HepG2 (cell line): ENCODE measurements around the gene SEPHS1. TPM values are rescaled to one million over a fixed set of nuclear protein-coding genes. Genes with fewer than 3 reads are reported as not detected.

Experiments used
- ATAC-seq: fragments of 200-7000 bp; cut with Tn5 transposase; 3 replicates; pipeline ENCODE4 v1.9.1; 2020; ENCODE audit warnings: mild to moderate bottlenecking, moderate library complexity
- BruUV-seq: library from RNA; stranded (reverse); fragments of 400-500 nt; replicated peaks from 2 replicates; lab custom pipeline; 2021; lab: Mats Ljungman, UMichigan
- CTCF ChIA-PET: fragments of 300-600 bp; formaldehyde crosslinking; extraction: SDS; loops from one replicate; lab custom pipeline; 2021; ENCODE audit warnings: low total read pairs, inconsistent platforms, low intra/inter-chr PET ratio; lab: Yijun Ruan, JAX
- POLR2A ChIA-PET: fragments of 350-600 bp; sonication (Branson Sonifier 250); formaldehyde crosslinking; loops from one replicate; lab custom pipeline; 2020; ENCODE audit warnings: antibody characterized with exemption, inconsistent platforms; lab: Yijun Ruan, JAX
- DNase-seq: peaks from one replicate; pipeline ENCODE4 v3.0.0-alpha.2; 2015; ENCODE audit warnings: low spot score
- FAIRE-seq: peaks from 3 replicates; lab custom pipeline; 2011; peaks lifted over from hg19 to GRCh38; lab: Jason Lieb, UNC
- H2AFZ ChIP-seq: one replicate; pipeline ENCODE4 v1.6.1; 2011; ENCODE audit warnings: low read length, inconsistent platforms
- H3K27ac ChIP-seq: fragments of 300-600 bp; 3 replicates; pipeline ENCODE4 v1.8.0; 2011; ENCODE audit warnings: mixed run types, mild to moderate bottlenecking, mixed read lengths, low read length, inconsistent platforms; ENCODE audit not compliant: insufficient read depth; ENCODE audit errors: extremely low read length
- H3K27me3 ChIP-seq, 2 experiments: fragments of 200-600 bp in 1 of 2; 2 replicates in 1 of 2; 3 replicates in 1 of 2; pipeline versions ENCODE4 v1.6.0 to v1.8.0; 2011; ENCODE audit warnings: low read length in 2 of 2, mild to moderate bottlenecking in 2 of 2, moderate library complexity in 2 of 2, inconsistent platforms in 1 of 2; ENCODE audit not compliant: insufficient read depth in 2 of 2, control insufficient read depth in 1 of 2
- H3K36me3 ChIP-seq, 2 experiments: fragments of 200-600 bp in 1 of 2; replicated peaks in 1 of 2; 2 replicates in 1 of 2; 3 replicates in 1 of 2; pipeline versions ENCODE4 v1.5.1 to v1.8.0; 2011; ENCODE audit warnings: low read length in 2 of 2, inconsistent platforms in 1 of 2; ENCODE audit not compliant: insufficient read depth in 2 of 2, control insufficient read depth in 1 of 2
- H3K4me1 ChIP-seq: 2 replicates; pipeline ENCODE4 v1.5.1; 2012; ENCODE audit warnings: low read length, inconsistent platforms; ENCODE audit not compliant: insufficient read depth
- H3K4me2 ChIP-seq: 2 replicates; pipeline ENCODE4 v1.6.0; 2011; ENCODE audit warnings: low read depth, low read length, inconsistent platforms
- H3K4me3 ChIP-seq, 3 experiments: fragments of 200-600 bp in 1 of 3; sonication (generic), shearing (Covaris generic) in 1 of 3; replicated peaks in 1 of 3; 2 replicates each; pipeline ENCODE4 v1.5.1; 2011 to 2016; ENCODE audit warnings: low read length in 3 of 3, inconsistent platforms in 2 of 3, low read depth in 2 of 3, mild to moderate bottlenecking in 2 of 3, control low read depth in 1 of 3, mixed read lengths in 1 of 3; ENCODE audit not compliant: insufficient read depth in 1 of 3
- H3K79me2 ChIP-seq: one replicate; pipeline ENCODE4 v1.6.1; 2011; ENCODE audit warnings: low read length, inconsistent platforms; ENCODE audit not compliant: insufficient read depth
- H3K9ac ChIP-seq: 2 replicates; pipeline ENCODE4 v1.6.0; 2011; ENCODE audit warnings: mild to moderate bottlenecking, low read depth, low read length, inconsistent platforms; ENCODE audit not compliant: insufficient read depth
- H3K9me3 ChIP-seq: 2 replicates; pipeline ENCODE4 v1.5.1; 2012; ENCODE audit warnings: mild to moderate bottlenecking, low read length
- H4K20me1 ChIP-seq: 2 replicates; pipeline ENCODE4 v1.6.0; 2011; ENCODE audit warnings: inconsistent platforms, mild to moderate bottlenecking, low read length, moderate library complexity; ENCODE audit not compliant: insufficient read depth
- CSRNP1 ChIP-seq: sonication (generic); formaldehyde crosslinking; IDR thresholded peaks from 2 replicates; pipeline ENCODE4 v1.8.1; 2023; ENCODE audit warnings: mild to moderate bottlenecking, missing genetic modification reagents
- FOXP4 ChIP-seq: sonication (generic); formaldehyde crosslinking; IDR thresholded peaks from 2 replicates; pipeline ENCODE4 v1.4.0; 2020; ENCODE audit warnings: missing genetic modification reagents
- IKZF1 ChIP-seq: fragments of 450-650 bp; IDR thresholded peaks from 2 replicates; pipeline ENCODE4 v1.7.1; 2016
- LBX2 ChIP-seq: sonication (generic); formaldehyde crosslinking; IDR thresholded peaks from 2 replicates; pipeline ENCODE4 v1.5.0; 2020; ENCODE audit warnings: missing genetic modification reagents, mild to moderate bottlenecking, borderline replicate concordance
- MEIS1 ChIP-seq: sonication (generic); formaldehyde crosslinking; IDR thresholded peaks from 2 replicates; pipeline ENCODE4 v1.9.0; 2021; ENCODE audit warnings: mild to moderate bottlenecking, missing genetic modification reagents, moderate library complexity, borderline replicate concordance
- NBN ChIP-seq: fragments of 450-650 bp; conservative IDR thresholded peaks from 2 replicates; pipeline ENCODE4 v1.6.1; 2017
- SKI ChIP-seq: fragments of 450-650 bp; IDR thresholded peaks from one replicate; pipeline ENCODE4 v1.6.1; 2018; ENCODE audit warnings: mild to moderate bottlenecking; ENCODE audit not compliant: partially characterized antibody
- ZMYM2 ChIP-seq: sonication (generic); formaldehyde crosslinking; IDR thresholded peaks from 2 replicates; pipeline ENCODE4 v1.8.0; 2022; ENCODE audit warnings: mild to moderate bottlenecking, missing genetic modification reagents
- ZNF639 ChIP-seq: conservative IDR thresholded peaks from 2 replicates; pipeline ENCODE4 v1.6.1; 2018; ENCODE audit warnings: missing genetic modification reagents
- ZNF691 ChIP-seq: sonication (generic); formaldehyde crosslinking; IDR thresholded peaks from 2 replicates; pipeline ENCODE4 v1.4.0; 2020; ENCODE audit warnings: missing genetic modification reagents, low read depth, mild to moderate bottlenecking, borderline replicate concordance
- ZNF775 ChIP-seq: sonication (generic); formaldehyde crosslinking; IDR thresholded peaks from 2 replicates; pipeline ENCODE4 v1.4.0; 2020; ENCODE audit warnings: missing genetic modification reagents, mild to moderate bottlenecking, moderate library complexity, borderline replicate concordance
- ZNF790 ChIP-seq: sonication (generic); formaldehyde crosslinking; IDR thresholded peaks from 2 replicates; pipeline ENCODE4 v1.8.0; 2022; ENCODE audit warnings: missing genetic modification reagents, mild to moderate bottlenecking, borderline replicate concordance
- ZNF841 ChIP-seq: sonication (generic); formaldehyde crosslinking; IDR thresholded peaks from 2 replicates; pipeline ENCODE4 v1.8.1; 2023; ENCODE audit warnings: missing genetic modification reagents, borderline replicate concordance
- WGBS: methylation state at CpG from one replicate; pipeline ENCODE4 v1.1.6; 2017; ENCODE audit warnings: low lambda C conversion rate; 5-methylcytosine and 5-hydroxymethylcytosine counted together
- in situ Hi-C: cut with HindIII; loops from 2 replicates; pipeline ENCODE4 v1.10.0; 2017; ENCODE audit warnings: low pct_unique_long_range_greater_than_20kb; ENCODE audit not compliant: extremely low pct_ligation_motif_present
- intact Hi-C: fragments of 100-400 bp; cut with micrococcal nuclease; formaldehyde crosslinking; loops from one replicate; pipeline ENCODE4 v1.10.0; 2022; ENCODE audit not compliant: unreplicated experiment
- polyA plus RNA-seq, 8 experiments: library from polyadenylated mRNA; depleted of rRNA in 3 of 8; stranded (reverse) in 7 of 8; unstranded in 1 of 8; fragments of >200 nt; fragmentation: Illumina TruSeq in 4 of 8; extraction: Trizol in 4 of 8; gene quantifications; 2 replicates each; pipeline versions ENCODE4 v1.2.1 to v1.2.3, GENCODE V29; 2011 to 2016; ENCODE audit warnings: low read depth in 4 of 8, missing spikeins in 1 of 8, mixed read lengths in 1 of 8; ENCODE audit not compliant: insufficient read depth in 1 of 8
- total RNA-seq, 5 experiments: library from RNA; depleted of rRNA; stranded (reverse); fragments of >200 nt; fragmentation: Illumina TruSeq; extraction: Trizol; gene quantifications; 2 replicates each; pipeline ENCODE4 v1.2.3, GENCODE V29; 2016; ENCODE audit warnings: low read depth in 1 of 5

The SEPHS1 gene
- total and polyA plus RNA-seq, 2 of the 13 experiments (the other 11 are each of a cell fraction or from before 2014, with no cell fraction given) = 57.8 to 61.5 TPM

GRCh38 chr10:13360587-13360986, 12.5 kb upstream of the SEPHS1 start:
- TF ChIP-seq ZNF691 (CRISPR knock-in tag) (no peak), MEIS1 (CRISPR knock-in tag) (no peak), LBX2 (no peak)
- H3K4me2 ChIP-seq = no peak overlapping the region
- no peaks in the 10 kb centered on the region for H3K9me3 ChIP-seq
- no peak overlapping the region for H3K27ac ChIP-seq
- no peaks in the 10 kb centered on the region for H3K36me3 ChIP-seq
- DNase-seq (no peak), ATAC-seq (no peak), FAIRE-seq (no peak)
- in situ Hi-C loops (no loop called here), intact Hi-C loops (no loop called here)
- no peaks in the 10 kb centered on the region for H4K20me1 ChIP-seq
- peaks cover 0 to 6% of the 10 kb centered on the region in 2 experiments; a peak in 2 of 5 replicates for H3K27me3 ChIP-seq
- H3K4me3 ChIP-seq = no peak overlapping the region
- WGBS = 67% methylated on average over 7 of the region's 7 CpGs
- ChIA-PET POLR2A (no interaction called here), CTCF (no interaction called here)
- H3K79me2 ChIP-seq = no peaks in the 10 kb centered on the region
- H2AFZ ChIP-seq = no peak overlapping the region
- H3K9ac ChIP-seq = no peak overlapping the region
- H3K4me1 ChIP-seq = peaks cover 9% of the 10 kb centered on the region; the same call in 1 of the 2 replicates
- no TSS peak for BruUV-seq

GRCh38 chr10:13356392-13356791, 8.3 kb upstream of the SEPHS1 start:
- Histone ChIP-seq H3K9ac (no peak overlapping the region), H3K36me3 (no peaks in the 10 kb centered on the region), H3K27ac (no peak overlapping the region), H3K9me3 (no peaks in the 10 kb centered on the region), H3K27me3 (peaks cover 0 to 9% of the 10 kb centered on the region in 2 experiments; a peak in 2 of 5 replicates), H3K4me1 (peaks cover 17% of the 10 kb centered on the region), H3K4me2 (no peak overlapping the region), H2AFZ (no peak overlapping the region), H4K20me1 (no peaks in the 10 kb centered on the region), H3K4me3 (no peak overlapping the region), H3K79me2 (no peaks in the 10 kb centered on the region)
- WGBS = 10% methylated on average over 4 of the region's 4 CpGs
- no TSS peak for BruUV-seq
- ATAC-seq = no peak
- intact Hi-C loops (no loop called here), in situ Hi-C loops (no loop called here)
- ChIA-PET CTCF (no interaction called here), POLR2A (no interaction called here)
- no peak for DNase-seq
- FAIRE-seq = no peak
- TF ChIP-seq IKZF1 (no peak), SKI (no peak), NBN (no peak), CSRNP1 (CRISPR knock-in tag) (no peak), FOXP4 (CRISPR knock-in tag) (no peak), ZNF639 (CRISPR knock-in tag) (no peak), ZNF841 (CRISPR knock-in tag) (no peak), ZMYM2 (CRISPR knock-in tag) (no peak), ZNF790 (CRISPR knock-in tag) (no peak), ZNF775 (no peak)
